BJ (cell line): ENCODE results near the gene KLK8. TPM values are rescaled to one million over a fixed set of nuclear protein-coding genes. Genes with fewer than 3 reads are reported as not detected.

Experiments
- CTCF ChIA-PET: fragments of 350-600 bp; formaldehyde crosslinking; extraction: SDS; loops from one replicate; lab custom pipeline; 2021; ENCODE audit warnings: antibody characterized with exemption, inconsistent platforms; lab: Yijun Ruan, JAX
- POLR2A ChIA-PET: fragments of 300-600 bp; sonication (Branson Sonifier 250); formaldehyde crosslinking; extraction: SDS; loops from one replicate; lab custom pipeline; 2021; ENCODE audit warnings: antibody characterized with exemption; lab: Charles Lee
- DNase-seq: peaks from one replicate; pipeline ENCODE4 v3.0.0-alpha.2; 2011; ENCODE audit warnings: low read depth
- H3K27me3 ChIP-seq: 2 replicates; pipeline ENCODE4 v1.6.0; 2011; ENCODE audit warnings: low read length; ENCODE audit not compliant: control insufficient read depth, insufficient read depth
- H3K36me3 ChIP-seq: 2 replicates; pipeline ENCODE4 v1.5.1; 2011; ENCODE audit warnings: low read length; ENCODE audit not compliant: control insufficient read depth, insufficient read depth
- H3K4me3 ChIP-seq: 2 replicates; pipeline ENCODE4 v1.5.1; 2011; ENCODE audit warnings: low read depth, mild to moderate bottlenecking, control low read depth, low read length
- polyA plus RNA-seq: library from polyadenylated mRNA; depleted of rRNA; stranded (reverse); fragments of >200 nt; gene quantifications from 2 replicates; pipeline ENCODE4 v1.2.3, GENCODE V29; 2011
- TF ChIP-seq, protein P1 (sequence below): IDR thresholded peaks from 2 replicates; pipeline ENCODE4 v1.5.1; 2011; ENCODE audit warnings: low read depth, mild to moderate bottlenecking, control low read depth, inconsistent platforms, low read length, moderate library complexity; ENCODE audit not compliant: insufficient read depth

KLK8 gene
- polyA plus RNA-seq, 1 experiment: not detected

DNA sequence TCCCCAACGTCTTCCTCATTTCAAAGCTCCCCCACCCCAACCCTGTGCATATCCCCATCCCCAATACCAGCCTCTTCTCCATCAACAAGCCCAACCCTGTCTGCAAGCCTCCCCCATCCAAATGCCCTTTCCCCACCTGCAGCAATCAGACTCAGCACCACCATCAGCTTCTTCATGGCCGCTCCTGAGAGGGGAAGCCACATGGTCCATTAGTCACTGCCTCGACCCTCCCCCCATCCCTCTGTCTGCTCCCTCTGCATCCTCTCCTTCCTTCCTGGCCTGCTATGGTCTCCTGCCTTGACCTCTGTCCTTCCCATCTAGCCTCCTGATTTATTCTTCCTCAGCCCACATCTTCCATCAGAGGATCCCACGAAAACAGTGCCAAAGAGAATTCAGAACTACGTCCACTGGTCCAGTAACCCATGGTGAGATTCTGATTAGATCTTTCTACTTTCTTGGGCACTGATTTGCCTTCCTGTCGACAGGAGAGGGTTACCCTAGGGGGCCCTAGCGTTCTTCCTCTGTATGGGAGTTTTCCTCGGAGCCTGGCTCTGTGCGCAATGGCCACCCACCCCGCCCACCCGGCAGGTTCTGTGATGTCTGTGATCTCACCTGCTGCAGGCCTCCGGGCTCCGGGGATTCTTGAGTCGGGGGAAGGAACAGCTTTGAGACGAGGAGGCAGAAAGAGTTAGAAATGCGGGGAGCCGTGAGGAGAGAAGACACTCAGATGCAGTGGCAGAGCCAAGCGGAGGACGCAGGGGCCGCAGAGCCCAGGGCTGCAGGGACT lies 33.3 kb downstream of the KLK8 start:
- POLR2A ChIA-PET: no interaction called here
- CTCF ChIA-PET: interaction anchor here (0.9 kb wide), 1 partner anchor 20 kb away, joined by 3 read pairs; no protein-coding TSS in a partner anchor
- DNase-seq: no peak

DNA sequence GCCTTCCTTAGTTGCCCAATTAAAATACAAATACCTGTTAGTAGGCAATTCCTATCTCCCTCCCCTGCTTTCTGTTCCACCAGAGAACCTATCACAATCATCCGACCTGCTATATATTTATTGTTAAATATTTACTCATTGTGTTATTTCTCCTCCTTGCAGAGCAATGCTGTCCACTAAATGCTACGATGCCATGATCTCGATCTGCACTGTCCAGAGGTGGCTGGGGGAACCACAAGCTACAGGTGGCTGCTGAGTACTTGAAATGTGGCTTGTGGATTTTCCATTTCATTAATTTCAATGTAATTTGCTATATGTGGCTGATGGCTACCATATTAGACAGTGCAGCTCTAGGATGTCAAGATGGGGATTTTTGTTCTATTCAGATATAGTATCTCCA lies 37.1 kb downstream of the KLK8 start:
- ChIA-PET POLR2A (no interaction called here), CTCF (no interaction called here)
- no peak for DNase-seq
- TF ChIP-seq, protein P1, sequence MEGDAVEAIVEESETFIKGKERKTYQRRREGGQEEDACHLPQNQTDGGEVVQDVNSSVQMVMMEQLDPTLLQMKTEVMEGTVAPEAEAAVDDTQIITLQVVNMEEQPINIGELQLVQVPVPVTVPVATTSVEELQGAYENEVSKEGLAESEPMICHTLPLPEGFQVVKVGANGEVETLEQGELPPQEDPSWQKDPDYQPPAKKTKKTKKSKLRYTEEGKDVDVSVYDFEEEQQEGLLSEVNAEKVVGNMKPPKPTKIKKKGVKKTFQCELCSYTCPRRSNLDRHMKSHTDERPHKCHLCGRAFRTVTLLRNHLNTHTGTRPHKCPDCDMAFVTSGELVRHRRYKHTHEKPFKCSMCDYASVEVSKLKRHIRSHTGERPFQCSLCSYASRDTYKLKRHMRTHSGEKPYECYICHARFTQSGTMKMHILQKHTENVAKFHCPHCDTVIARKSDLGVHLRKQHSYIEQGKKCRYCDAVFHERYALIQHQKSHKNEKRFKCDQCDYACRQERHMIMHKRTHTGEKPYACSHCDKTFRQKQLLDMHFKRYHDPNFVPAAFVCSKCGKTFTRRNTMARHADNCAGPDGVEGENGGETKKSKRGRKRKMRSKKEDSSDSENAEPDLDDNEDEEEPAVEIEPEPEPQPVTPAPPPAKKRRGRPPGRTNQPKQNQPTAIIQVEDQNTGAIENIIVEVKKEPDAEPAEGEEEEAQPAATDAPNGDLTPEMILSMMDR: no peak
- H3K27me3 ChIP-seq: no peaks in the 10 kb centered on the region
- no peak overlapping the region for H3K4me3 ChIP-seq
- no peaks in the 10 kb centered on the region for H3K36me3 ChIP-seq

More for the DNA sequence above, 33.3 kb downstream of the KLK8 start:
- Histone ChIP-seq H3K36me3 (no peaks in the 10 kb centered on the region), H3K27me3 (no peaks in the 10 kb centered on the region), H3K4me3 (no peak overlapping the region)
- TF ChIP-seq, protein P1: no peak

DNA sequence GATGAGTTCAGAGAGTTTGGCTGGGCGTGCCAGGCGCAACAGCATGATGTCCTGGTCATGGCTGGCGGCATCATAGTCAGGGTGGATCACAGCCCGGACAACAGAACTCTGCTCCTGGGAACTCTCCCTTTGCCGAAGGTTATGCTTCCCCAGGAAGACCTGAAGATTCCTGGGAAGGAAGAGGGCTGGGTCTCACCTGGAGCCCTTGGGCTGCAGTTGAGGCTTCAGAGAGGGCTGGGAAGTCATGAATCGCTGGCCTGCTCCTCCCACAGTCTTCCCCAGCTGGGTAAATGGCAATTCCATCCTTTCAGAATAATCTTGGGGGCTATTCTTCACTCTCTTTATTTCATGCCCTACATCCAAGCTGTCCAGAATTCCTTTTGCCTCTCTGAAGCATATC lies 38.0 kb downstream of the KLK8 start:
- H3K27me3 ChIP-seq: no peaks in the 10 kb centered on the region
- ChIA-PET POLR2A (no interaction called here), CTCF (no interaction called here)
- H3K36me3 ChIP-seq: no peaks in the 10 kb centered on the region
- no peak overlapping the region for H3K4me3 ChIP-seq
- TF ChIP-seq, protein P1: no peak
- no peak for DNase-seq

DNA sequence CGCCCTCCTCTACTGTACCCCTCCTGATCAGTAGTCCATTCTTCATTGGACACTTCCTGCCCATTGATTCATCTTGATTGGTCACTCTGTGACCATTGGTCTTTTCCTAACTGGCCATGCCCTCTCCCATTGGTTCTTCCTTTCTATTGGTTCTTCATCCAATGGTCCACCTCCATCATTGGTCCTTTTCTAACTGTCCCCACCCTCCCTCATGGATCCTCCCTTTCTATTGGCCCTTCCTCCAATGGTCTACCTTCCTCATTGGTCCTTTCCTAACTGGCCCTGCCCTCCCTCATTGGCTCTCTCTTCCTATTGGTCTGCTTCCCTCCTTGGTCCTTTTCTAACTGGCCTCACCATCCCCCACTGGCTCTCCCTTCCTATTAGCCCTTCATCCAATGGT lies 39.2 kb downstream of the KLK8 start:
- CTCF ChIA-PET: no interaction called here
- H3K27me3 ChIP-seq: no peaks in the 10 kb centered on the region
- POLR2A ChIA-PET: no interaction called here
- DNase-seq: no peak
- no peak overlapping the region for H3K4me3 ChIP-seq
- no peaks in the 10 kb centered on the region for H3K36me3 ChIP-seq
- TF ChIP-seq, protein P1: no peak

DNA sequence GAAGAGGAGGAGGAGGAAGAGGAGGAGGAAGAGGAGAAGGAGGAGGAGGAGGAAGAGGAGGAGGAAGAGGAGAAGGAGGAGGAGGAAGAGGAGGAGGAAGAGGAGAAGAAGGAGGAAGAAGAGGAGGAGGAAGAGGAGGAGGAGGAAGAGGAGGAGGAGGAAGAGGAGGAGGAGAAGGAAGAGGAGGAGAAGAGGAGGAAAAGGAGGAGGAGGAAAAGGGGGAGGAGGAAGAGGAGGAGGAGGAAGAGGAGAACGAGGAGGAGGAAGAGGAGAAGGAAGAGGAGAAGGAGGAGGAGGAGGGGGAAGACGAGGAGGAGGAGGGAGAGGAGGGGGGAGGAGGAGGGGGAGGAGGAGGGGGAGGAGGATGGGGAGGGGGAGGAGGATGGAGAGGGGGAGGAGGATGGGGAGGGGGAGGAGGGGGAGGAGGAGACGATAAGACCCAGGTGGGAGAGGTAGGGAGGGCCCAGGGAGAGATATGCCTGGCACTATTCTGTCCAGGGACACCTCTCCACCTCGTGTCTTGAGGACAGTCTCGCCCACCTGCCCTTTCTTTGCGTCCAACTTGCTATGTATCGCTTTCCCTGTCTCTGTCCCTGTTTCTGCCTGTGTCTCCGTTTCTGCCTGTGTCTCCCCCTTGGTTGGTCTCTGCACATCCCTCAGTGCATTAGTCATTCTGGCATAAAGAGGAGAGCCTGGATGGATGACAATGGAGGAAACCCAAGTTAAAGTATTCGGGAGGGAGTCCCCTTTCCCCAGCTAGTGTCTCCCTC lies 41.5 kb downstream of the KLK8 start:
- ChIA-PET CTCF (no interaction called here), POLR2A (no interaction called here)
- H3K36me3 ChIP-seq: no peaks in the 10 kb centered on the region
- TF ChIP-seq, protein P1: no peak
- H3K4me3 ChIP-seq: no peak overlapping the region
- no peaks in the 10 kb centered on the region for H3K27me3 ChIP-seq
- no peak for DNase-seq
